Skin epidermis (tissue), 12 donors: ENCODE results near the gene SYTL3.

Experiments
- H3K27ac ChIP-seq, 21 experiments: fragments of 200-600 bp; sonication (generic) in 11 of 21; one replicate each; pipeline ENCODE4 v1.5.0; 2020; ENCODE audit warnings: mild to moderate bottlenecking in 3 of 21, inconsistent platforms in 2 of 21, moderate library complexity in 2 of 21
- H3K4me3 ChIP-seq, 7 experiments: fragments of 200-600 bp; sonication (generic) in 2 of 7; one replicate each; pipeline ENCODE4 v1.5.0; 2020; ENCODE audit warnings: inconsistent platforms in 2 of 7, mild to moderate bottlenecking in 2 of 7, moderate library complexity in 1 of 7

The SYTL3 gene

DNA sequence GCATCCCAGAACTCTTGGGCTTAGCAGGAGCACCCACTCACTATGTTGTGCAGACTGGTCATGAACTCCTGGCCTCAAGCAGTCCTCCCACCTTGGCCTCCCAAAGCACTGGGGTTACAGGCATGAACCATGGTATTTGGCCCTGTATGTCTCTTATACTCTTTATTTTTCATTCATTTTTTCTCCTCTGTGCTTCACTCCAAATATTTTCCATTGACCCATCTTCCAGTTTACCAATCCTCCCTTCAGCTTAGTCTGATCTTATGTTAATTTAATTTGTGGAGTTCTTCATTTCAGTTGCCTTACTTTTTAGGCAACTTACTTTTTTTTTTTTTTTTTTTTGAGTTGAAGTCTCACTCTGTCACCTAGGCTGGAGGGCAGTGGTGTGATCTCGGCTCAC, 89.8 kb downstream of the SYTL3 start:
- no peak overlapping the region for H3K4me3 ChIP-seq
- H3K27ac ChIP-seq, result no peak overlapping the region

GRCh38 chr6:158743033-158743651, 93.3 kb downstream of the SYTL3 start:
- H3K27ac ChIP-seq, result no peak overlapping the region
- H3K4me3 ChIP-seq, result no peak overlapping the region

DNA sequence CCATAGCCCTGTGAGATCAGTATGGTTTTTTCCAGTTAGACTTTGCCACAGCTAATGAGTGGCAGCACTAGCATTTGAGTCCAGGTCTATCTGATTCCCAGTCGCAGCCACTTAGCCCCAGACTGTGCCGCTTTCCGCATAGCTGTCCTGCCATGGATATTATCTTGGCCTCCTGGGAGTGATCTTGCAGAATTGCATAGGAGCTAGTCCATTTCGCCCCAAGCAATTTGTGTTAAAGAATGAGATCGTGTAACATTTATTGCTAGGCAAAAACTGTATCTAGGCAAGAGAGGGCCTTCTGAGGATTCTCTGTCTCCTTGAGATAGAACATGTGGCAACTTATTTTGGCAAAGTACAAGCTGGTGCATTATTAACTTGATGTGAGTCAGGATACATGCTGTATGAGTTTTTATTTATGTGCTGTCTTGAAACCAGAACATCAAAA, 95.2 kb downstream of the SYTL3 start:
- H3K4me3 ChIP-seq, result no peak overlapping the region
- H3K27ac ChIP-seq, result peak overlapping the region in 1 of 21 experiments; percentile 21

GRCh38 chr6:158751224-158751623, 101.4 kb downstream of the SYTL3 start:
- no peak overlapping the region for H3K27ac ChIP-seq
- no peak overlapping the region for H3K4me3 ChIP-seq

DNA sequence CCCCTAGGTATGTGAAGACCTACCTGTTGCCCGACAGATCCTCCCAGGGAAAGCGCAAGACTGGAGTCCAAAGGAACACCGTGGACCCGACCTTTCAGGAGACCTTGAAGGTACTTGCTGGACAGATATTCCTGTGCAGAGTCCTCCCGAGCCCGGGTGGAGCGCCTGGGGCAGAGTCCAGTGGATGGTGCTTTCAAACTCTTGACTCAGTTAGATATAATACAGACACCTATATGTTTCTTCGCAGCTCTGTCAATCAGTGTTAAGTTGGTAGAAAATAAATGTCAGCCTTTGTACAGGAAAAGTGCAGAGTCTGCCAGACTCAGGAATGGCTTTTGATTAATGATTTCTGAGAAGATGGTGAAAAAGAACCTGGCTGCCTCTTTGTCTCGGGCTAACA, 102.1 kb downstream of the SYTL3 start:
- no peak overlapping the region for H3K4me3 ChIP-seq
- no peak overlapping the region for H3K27ac ChIP-seq

DNA sequence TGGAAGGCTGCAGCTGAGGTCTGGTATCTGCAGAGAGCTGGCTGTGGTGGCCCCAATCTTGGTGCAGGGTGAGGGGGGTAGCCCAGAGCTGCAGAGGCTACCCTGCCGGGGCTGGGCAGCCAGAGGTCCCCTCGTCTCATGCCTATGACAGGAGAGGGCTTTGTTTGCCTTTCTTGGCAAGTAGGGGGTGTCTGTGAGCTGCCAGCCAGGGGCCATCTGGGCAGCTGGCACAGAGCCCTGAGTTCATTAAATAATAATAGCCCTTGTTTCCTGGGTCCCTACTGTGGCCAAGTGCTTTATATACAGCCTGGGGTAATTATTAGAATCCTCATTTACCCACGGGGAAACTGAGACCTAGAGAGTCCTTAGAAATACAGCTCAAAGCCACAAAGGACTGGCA, 102.8 kb downstream of the SYTL3 start:
- H3K27ac ChIP-seq, result no peak overlapping the region
- no peak overlapping the region for H3K4me3 ChIP-seq

DNA sequence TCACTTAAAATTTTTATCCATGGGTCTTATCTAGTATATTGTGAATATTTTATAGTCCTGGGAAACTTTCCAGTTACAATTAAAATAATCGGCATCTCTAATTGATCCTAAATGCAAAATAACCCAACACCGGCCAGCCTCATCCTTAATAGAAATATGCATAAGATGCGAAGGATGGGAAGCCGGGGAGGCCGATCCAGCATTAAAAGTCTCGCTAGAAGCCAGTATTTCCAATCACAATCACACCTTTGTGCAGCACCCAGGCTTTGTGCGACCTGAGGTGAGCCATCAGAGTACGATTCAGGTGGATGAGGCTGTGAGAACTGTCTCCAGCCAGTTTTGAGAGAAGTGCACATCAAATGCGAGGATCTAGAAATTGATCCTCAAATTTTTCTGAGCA, 104.0 kb downstream of the SYTL3 start:
- no peak overlapping the region for H3K4me3 ChIP-seq
- no peak overlapping the region for H3K27ac ChIP-seq

- Histone ChIP-seq H3K27ac (no peak overlapping the region), H3K4me3 (no peak overlapping the region)
These were observed 104.9 kb downstream of the SYTL3 start for GRCh38 chr6:158754738-158755137.

DNA sequence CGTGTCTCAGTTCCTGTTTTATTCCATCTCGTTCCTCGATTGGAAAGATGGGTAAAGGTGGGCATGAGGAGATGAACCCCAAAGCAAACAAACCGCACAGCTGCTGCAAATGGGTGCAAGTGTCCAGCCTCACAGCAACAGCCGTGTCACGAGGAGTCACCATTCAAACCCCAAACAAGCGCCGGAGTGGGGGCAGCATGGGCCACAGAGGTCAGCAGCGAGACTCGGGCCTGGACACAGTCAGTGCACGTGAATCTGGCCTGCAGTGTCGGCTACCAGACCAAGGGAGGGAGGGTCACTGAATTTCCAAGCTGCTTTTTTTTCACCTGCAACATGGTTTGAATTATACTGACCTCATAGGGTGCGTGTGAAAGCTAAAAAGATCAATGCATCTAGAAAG, 105.8 kb downstream of the SYTL3 start:
- no peak overlapping the region for H3K27ac ChIP-seq
- no peak overlapping the region for H3K4me3 ChIP-seq

- H3K4me3 ChIP-seq, result no peak overlapping the region
- H3K27ac ChIP-seq, result no peak overlapping the region
These were observed 106.3 kb downstream of the SYTL3 start for GRCh38 chr6:158756126-158756525.

DNA sequence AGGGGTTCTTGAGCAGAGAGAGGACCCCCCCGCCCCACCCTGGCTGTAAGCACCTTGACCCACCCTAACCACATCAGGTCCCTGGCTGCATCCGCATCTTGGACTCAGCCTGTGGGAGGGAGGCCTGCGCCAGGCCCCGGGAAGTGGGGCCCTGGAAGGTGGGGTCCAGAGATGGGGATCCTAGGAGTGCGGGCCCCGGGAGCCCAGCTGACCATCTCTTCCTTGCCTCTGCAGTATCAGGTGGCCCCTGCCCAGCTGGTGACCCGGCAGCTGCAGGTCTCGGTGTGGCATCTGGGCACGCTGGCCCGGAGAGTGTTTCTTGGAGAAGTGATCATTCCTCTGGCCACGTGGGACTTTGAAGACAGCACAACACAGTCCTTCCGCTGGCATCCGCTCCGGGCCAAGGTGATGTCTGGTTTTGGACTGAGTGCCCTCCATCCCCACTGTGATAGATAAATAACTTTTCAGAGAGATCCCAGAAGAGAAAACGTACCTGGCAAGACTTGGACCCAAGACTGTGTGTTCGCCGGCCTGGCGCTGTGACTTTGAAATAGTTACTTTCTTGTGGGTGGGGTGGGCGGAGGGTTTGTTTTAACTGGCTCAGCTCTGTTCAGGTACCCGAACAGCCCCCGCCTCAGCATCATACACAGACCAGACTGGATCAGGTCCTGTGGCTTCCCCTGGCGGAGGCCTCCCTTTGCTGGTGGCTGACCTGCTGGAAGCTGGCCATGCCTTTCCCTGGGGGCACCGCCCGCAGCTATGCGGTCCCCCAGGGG, 107.3 kb downstream of the SYTL3 start:
- H3K27ac ChIP-seq, result no peak overlapping the region
- H3K4me3 ChIP-seq, result no peak overlapping the region

- Histone ChIP-seq H3K27ac (no peak overlapping the region), H3K4me3 (no peak overlapping the region)
These were observed 107.9 kb downstream of the SYTL3 start for GRCh38 chr6:158757753-158758090.

- Histone ChIP-seq H3K27ac (no peak overlapping the region), H3K4me3 (no peak overlapping the region)
These were observed 108.6 kb downstream of the SYTL3 start for GRCh38 chr6:158758451-158758860.

GRCh38 chr6:158758941-158759479, 109.2 kb downstream of the SYTL3 start:
- Histone ChIP-seq H3K27ac (no peak overlapping the region), H3K4me3 (no peak overlapping the region)

DNA sequence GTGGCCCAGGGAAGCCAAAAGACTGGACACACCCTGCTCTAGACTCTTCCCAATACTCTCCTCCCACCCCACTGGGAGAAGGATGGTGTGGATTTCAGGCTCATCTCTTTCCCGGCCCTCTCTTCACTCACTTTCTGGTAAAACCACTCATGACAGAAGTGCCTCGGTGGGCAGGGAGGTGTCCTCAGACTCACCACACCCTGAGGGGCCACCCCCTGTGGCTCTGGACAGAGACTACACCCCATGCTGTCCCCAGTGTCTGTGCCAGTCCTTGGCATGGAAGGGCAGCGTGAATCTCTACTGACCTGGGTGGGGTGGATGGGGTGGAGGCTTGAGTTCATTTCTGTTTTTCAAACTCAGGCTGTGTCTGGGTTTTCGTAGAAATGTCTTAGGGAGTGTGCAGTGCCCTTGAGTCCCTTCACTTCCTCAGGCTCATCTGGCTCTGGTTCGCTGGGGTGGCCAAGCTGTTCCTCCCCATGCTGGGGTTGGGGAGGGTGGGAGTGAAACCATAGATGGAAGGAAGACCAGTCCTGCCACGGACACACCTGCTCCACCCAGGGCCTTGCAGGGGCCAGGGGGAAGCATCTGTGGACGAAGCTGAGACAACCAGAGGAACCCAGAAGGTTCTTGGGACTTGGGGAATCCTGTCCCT, 110.2 kb downstream of the SYTL3 start:
- H3K4me3 ChIP-seq, result no peak overlapping the region
- no peak overlapping the region for H3K27ac ChIP-seq

DNA sequence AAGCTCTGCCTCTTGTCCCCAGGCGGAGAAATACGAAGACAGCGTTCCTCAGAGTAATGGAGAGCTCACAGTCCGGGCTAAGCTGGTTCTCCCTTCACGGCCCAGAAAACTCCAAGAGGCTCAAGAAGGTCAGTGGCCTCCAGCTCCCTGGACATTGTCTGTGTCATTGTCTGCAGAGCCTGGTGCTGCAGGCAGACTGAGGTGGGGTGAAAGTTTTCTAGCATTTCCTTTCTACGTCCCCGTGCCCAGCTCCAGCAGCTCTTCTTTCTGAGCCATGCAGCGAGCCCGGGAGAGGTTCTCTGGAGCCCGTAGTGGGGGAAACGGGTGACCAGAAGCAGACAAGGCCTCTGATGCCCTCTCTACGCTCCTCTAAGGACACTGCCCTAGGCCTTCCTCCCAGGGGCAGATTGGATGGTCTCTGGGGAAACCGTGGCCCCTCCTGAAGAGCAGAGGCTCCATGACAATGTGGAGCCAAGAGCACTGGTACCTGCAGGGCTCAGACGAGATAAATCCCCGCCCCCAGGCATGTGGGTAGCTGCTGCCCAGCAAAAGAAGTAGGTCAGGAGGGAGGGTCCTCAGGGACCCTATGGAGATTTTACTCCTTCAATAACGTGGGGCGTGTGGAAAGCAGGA, 110.9 kb downstream of the SYTL3 start:
- Histone ChIP-seq H3K27ac (no peak overlapping the region), H3K4me3 (no peak overlapping the region)

DNA sequence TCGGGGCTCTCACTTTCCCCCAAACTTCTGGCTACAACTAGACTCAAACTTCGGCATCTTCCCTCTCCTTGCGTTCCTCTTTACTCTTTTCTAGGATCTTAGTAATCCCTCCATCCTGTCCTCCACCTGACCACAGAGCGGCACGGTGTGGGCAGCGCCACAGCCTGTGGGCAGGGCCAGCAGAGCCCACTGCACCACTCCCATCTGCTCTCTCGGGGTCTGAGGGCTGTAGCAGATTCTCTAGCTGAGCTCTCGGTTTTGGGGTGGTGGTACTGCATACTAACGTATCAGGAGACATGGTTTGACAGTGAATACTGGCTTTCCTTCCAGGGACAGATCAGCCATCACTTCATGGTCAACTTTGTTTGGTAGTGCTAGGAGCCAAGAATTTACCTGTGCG, 111.9 kb downstream of the SYTL3 start:
- H3K4me3 ChIP-seq, result no peak overlapping the region
- H3K27ac ChIP-seq, result no peak overlapping the region

GRCh38 chr6:158762787-158763433, 113.1 kb downstream of the SYTL3 start:
- H3K27ac ChIP-seq, result no peak overlapping the region
- H3K4me3 ChIP-seq, result no peak overlapping the region

DNA sequence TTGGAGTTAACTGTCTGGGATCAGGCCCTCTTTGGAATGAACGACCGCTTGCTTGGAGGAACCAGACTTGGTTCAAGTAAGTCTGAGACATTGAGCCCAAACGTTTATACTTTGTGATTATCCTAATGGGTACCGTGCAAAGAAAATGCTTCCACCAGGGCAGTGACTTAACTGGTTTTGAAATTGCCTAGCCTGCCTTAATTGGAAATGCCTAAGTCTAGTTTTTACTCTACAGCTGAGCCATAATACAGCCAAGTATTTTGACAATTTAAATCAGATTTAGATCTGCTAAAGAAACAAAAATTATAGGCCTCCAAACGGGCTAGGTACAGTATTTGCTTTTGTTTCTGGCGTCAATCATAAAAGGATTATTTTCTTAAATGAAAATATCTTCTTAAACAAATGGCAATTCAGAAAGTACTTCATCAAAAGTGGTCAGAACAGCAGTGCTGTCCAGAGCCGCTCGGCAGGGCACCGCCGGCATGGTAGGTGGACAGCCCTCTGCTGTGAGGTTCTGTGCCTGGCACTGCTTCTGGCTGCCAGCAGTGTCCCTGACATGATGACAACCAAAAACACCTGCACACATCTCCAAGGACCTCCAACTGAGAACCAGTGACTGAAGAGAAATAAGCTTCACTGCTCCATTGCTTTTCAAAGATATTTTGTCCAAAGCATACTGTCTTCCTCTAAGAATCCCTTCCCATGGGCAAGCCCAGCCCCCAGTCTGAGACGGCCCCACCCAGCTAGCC, 113.8 kb downstream of the SYTL3 start:
- H3K4me3 ChIP-seq, result no peak overlapping the region

More for the DNA sequence above, 113.8 kb downstream of the SYTL3 start:
- H3K27ac ChIP-seq, result no peak overlapping the region
